ENCODE measurements around the gene RUNX2. TPM values are rescaled to one million over a fixed set of nuclear protein-coding genes. Genes with fewer than 3 reads are reported as not detected.
"Not testable (repeated sequence)": the region's sequence is repeated elsewhere in the genome, so short reads cannot be mapped to it uniquely, and the experiment has no call there.

Gene RUNX2
- total and polyA plus RNA-seq, 4 donors = 0.83 to 2.8 (median 2.0) TPM

GRCh38 chr6:45460166-45460565, 132.0 kb downstream of the RUNX2 start:
- H3K27ac ChIP-seq (ENCODE audit: low read depth, low read length) = no peak overlapping the region
- H3K4me3 ChIP-seq (ENCODE audit: low read depth, low read length) = no peak overlapping the region
- H3K4me1 ChIP-seq (ENCODE audit: control insufficient read depth, insufficient read depth, low read length) = no peaks in the 10 kb centered on the region
- no peak for DNase-seq (ENCODE audit: low read depth in 4 of 6, low spot score in 6 of 6)
- no peaks in the 10 kb centered on the region for H3K27me3 ChIP-seq (ENCODE audit: control insufficient read depth, insufficient read depth, low read length)
- no peaks in the 10 kb centered on the region for H3K9me3 ChIP-seq (ENCODE audit: control insufficient read depth, insufficient read depth, low read length)
- 91% methylated on average over 2 of the region's 2 CpGs for WGBS (ENCODE audit: insufficient coverage)
- H3K36me3 ChIP-seq (ENCODE audit: control insufficient read depth, insufficient read depth, low read length) = no peaks in the 10 kb centered on the region

GRCh38 chr6:45461486-45461885, 133.4 kb downstream of the RUNX2 start:
- DNase-seq (ENCODE audit: low read depth in 4 of 6, low spot score in 6 of 6) = no peak
- H3K36me3 ChIP-seq (ENCODE audit: control insufficient read depth, insufficient read depth, low read length) = no peaks in the 10 kb centered on the region
- 60% methylated on average over 1 of the region's 3 CpGs for WGBS (ENCODE audit: insufficient coverage)
- no peak overlapping the region for H3K4me3 ChIP-seq (ENCODE audit: low read depth, low read length)
- no peaks in the 10 kb centered on the region for H3K9me3 ChIP-seq (ENCODE audit: control insufficient read depth, insufficient read depth, low read length)
- H3K4me1 ChIP-seq (ENCODE audit: control insufficient read depth, insufficient read depth, low read length) = no peaks in the 10 kb centered on the region
- H3K27me3 ChIP-seq (ENCODE audit: control insufficient read depth, insufficient read depth, low read length) = no peaks in the 10 kb centered on the region
- no peak overlapping the region for H3K27ac ChIP-seq (ENCODE audit: low read depth, low read length)

- DNase-seq (ENCODE audit: low read depth in 4 of 6, low spot score in 6 of 6) = peak in 1 of 6 donors; percentile 57
- 58% methylated on average over 1 of the region's 7 CpGs for WGBS (ENCODE audit: insufficient coverage)
- H3K36me3 ChIP-seq (ENCODE audit: control insufficient read depth, insufficient read depth, low read length) = no peaks in the 10 kb centered on the region
- H3K4me3 ChIP-seq (ENCODE audit: low read depth, low read length) = no peak overlapping the region
- H3K9me3 ChIP-seq (ENCODE audit: control insufficient read depth, insufficient read depth, low read length) = no peaks in the 10 kb centered on the region
- H3K4me1 ChIP-seq (ENCODE audit: control insufficient read depth, insufficient read depth, low read length) = no peaks in the 10 kb centered on the region
- no peaks in the 10 kb centered on the region for H3K27me3 ChIP-seq (ENCODE audit: control insufficient read depth, insufficient read depth, low read length)
- H3K27ac ChIP-seq (ENCODE audit: low read depth, low read length) = no peak overlapping the region
These were observed 134.3 kb downstream of the RUNX2 start for GRCh38 chr6:45462190-45463134.

- no peaks in the 10 kb centered on the region for H3K27me3 ChIP-seq (ENCODE audit: control insufficient read depth, insufficient read depth, low read length)
- no peak overlapping the region for H3K27ac ChIP-seq (ENCODE audit: low read depth, low read length)
- no peaks in the 10 kb centered on the region for H3K9me3 ChIP-seq (ENCODE audit: control insufficient read depth, insufficient read depth, low read length)
- H3K4me1 ChIP-seq (ENCODE audit: control insufficient read depth, insufficient read depth, low read length) = no peaks in the 10 kb centered on the region
- no peak overlapping the region for H3K4me3 ChIP-seq (ENCODE audit: low read depth, low read length)
- no peaks in the 10 kb centered on the region for H3K36me3 ChIP-seq (ENCODE audit: control insufficient read depth, insufficient read depth, low read length)
- no peak for DNase-seq (ENCODE audit: low read depth in 4 of 6, low spot score in 6 of 6)
These were observed 136.6 kb downstream of the RUNX2 start for GRCh38 chr6:45464685-45465084.

GRCh38 chr6:45466686-45467085, 138.6 kb downstream of the RUNX2 start:
- Histone ChIP-seq H3K36me3 (ENCODE audit: control insufficient read depth, insufficient read depth, low read length) (no peaks in the 10 kb centered on the region), H3K4me1 (ENCODE audit: control insufficient read depth, insufficient read depth, low read length) (no peaks in the 10 kb centered on the region), H3K4me3 (ENCODE audit: low read depth, low read length) (no peak overlapping the region), H3K27me3 (ENCODE audit: control insufficient read depth, insufficient read depth, low read length) (no peaks in the 10 kb centered on the region), H3K27ac (ENCODE audit: low read depth, low read length) (no peak overlapping the region), H3K9me3 (ENCODE audit: control insufficient read depth, insufficient read depth, low read length) (no peaks in the 10 kb centered on the region)
- no peak for DNase-seq (ENCODE audit: low read depth in 4 of 6, low spot score in 6 of 6)
- 89% methylated on average over 3 of the region's 4 CpGs for WGBS (ENCODE audit: insufficient coverage)

- not testable (repeated sequence) for H3K4me3 ChIP-seq (ENCODE audit: low read depth, low read length); H3K9me3 ChIP-seq (ENCODE audit: control insufficient read depth, insufficient read depth, low read length); DNase-seq (ENCODE audit: low read depth in 4 of 6, low spot score in 6 of 6); H3K36me3 ChIP-seq (ENCODE audit: control insufficient read depth, insufficient read depth, low read length); H3K4me1 ChIP-seq (ENCODE audit: control insufficient read depth, insufficient read depth, low read length); H3K27me3 ChIP-seq (ENCODE audit: control insufficient read depth, insufficient read depth, low read length); H3K27ac ChIP-seq (ENCODE audit: low read depth, low read length)
- 95% methylated on average over 2 of the region's 6 CpGs for WGBS (ENCODE audit: insufficient coverage)
These were observed 139.3 kb downstream of the RUNX2 start for GRCh38 chr6:45467417-45467816.

- Histone ChIP-seq H3K27me3 (ENCODE audit: control insufficient read depth, insufficient read depth, low read length) (no peaks in the 10 kb centered on the region), H3K9me3 (ENCODE audit: control insufficient read depth, insufficient read depth, low read length) (no peaks in the 10 kb centered on the region), H3K4me1 (ENCODE audit: control insufficient read depth, insufficient read depth, low read length) (no peaks in the 10 kb centered on the region), H3K27ac (ENCODE audit: low read depth, low read length) (no peak overlapping the region), H3K36me3 (ENCODE audit: control insufficient read depth, insufficient read depth, low read length) (no peaks in the 10 kb centered on the region), H3K4me3 (ENCODE audit: low read depth, low read length) (no peak overlapping the region)
- no peak for DNase-seq (ENCODE audit: low read depth in 4 of 6, low spot score in 6 of 6)
- 87% methylated on average over 2 of the region's 3 CpGs for WGBS (ENCODE audit: insufficient coverage)
These were observed 139.7 kb downstream of the RUNX2 start for GRCh38 chr6:45467853-45468252.

- Histone ChIP-seq H3K4me3 (ENCODE audit: low read depth, low read length) (no peak overlapping the region), H3K9me3 (ENCODE audit: control insufficient read depth, insufficient read depth, low read length) (no peaks in the 10 kb centered on the region), H3K27me3 (ENCODE audit: control insufficient read depth, insufficient read depth, low read length) (no peaks in the 10 kb centered on the region), H3K27ac (ENCODE audit: low read depth, low read length) (no peak overlapping the region), H3K4me1 (ENCODE audit: control insufficient read depth, insufficient read depth, low read length) (no peaks in the 10 kb centered on the region), H3K36me3 (ENCODE audit: control insufficient read depth, insufficient read depth, low read length) (no peaks in the 10 kb centered on the region)
- no peak for DNase-seq (ENCODE audit: low read depth in 4 of 6, low spot score in 6 of 6)
- WGBS (ENCODE audit: insufficient coverage) = 100% methylated on average over 1 of the region's 4 CpGs
These were observed 141.5 kb downstream of the RUNX2 start for GRCh38 chr6:45469663-45470062.

GRCh38 chr6:45470131-45470738, 142.1 kb downstream of the RUNX2 start:
- no peak overlapping the region for H3K27ac ChIP-seq (ENCODE audit: low read depth, low read length)
- no peaks in the 10 kb centered on the region for H3K9me3 ChIP-seq (ENCODE audit: control insufficient read depth, insufficient read depth, low read length)
- no peaks in the 10 kb centered on the region for H3K36me3 ChIP-seq (ENCODE audit: control insufficient read depth, insufficient read depth, low read length)
- DNase-seq (ENCODE audit: low read depth in 4 of 6, low spot score in 6 of 6) = no peak
- H3K27me3 ChIP-seq (ENCODE audit: control insufficient read depth, insufficient read depth, low read length) = no peaks in the 10 kb centered on the region
- WGBS (ENCODE audit: insufficient coverage) = 90% methylated on average over 3 of the region's 4 CpGs
- no peaks in the 10 kb centered on the region for H3K4me1 ChIP-seq (ENCODE audit: control insufficient read depth, insufficient read depth, low read length)
- no peak overlapping the region for H3K4me3 ChIP-seq (ENCODE audit: low read depth, low read length)

GRCh38 chr6:45472382-45472781, 144.3 kb downstream of the RUNX2 start:
- 53% methylated on average over 7 of the region's 7 CpGs for WGBS (ENCODE audit: insufficient coverage)
- Histone ChIP-seq H3K9me3 (ENCODE audit: control insufficient read depth, insufficient read depth, low read length) (no peaks in the 10 kb centered on the region), H3K27me3 (ENCODE audit: control insufficient read depth, insufficient read depth, low read length) (no peaks in the 10 kb centered on the region), H3K36me3 (ENCODE audit: control insufficient read depth, insufficient read depth, low read length) (no peaks in the 10 kb centered on the region), H3K4me3 (ENCODE audit: low read depth, low read length) (no peak overlapping the region), H3K4me1 (ENCODE audit: control insufficient read depth, insufficient read depth, low read length) (no peaks in the 10 kb centered on the region), H3K27ac (ENCODE audit: low read depth, low read length) (no peak overlapping the region)
- DNase-seq (ENCODE audit: low read depth in 4 of 6, low spot score in 6 of 6) = peak in 2 of 6 donors; percentile 18 to 48
